ENCODE data around the gene ADAMTS2.

ADAMTS2 gene

DNA sequence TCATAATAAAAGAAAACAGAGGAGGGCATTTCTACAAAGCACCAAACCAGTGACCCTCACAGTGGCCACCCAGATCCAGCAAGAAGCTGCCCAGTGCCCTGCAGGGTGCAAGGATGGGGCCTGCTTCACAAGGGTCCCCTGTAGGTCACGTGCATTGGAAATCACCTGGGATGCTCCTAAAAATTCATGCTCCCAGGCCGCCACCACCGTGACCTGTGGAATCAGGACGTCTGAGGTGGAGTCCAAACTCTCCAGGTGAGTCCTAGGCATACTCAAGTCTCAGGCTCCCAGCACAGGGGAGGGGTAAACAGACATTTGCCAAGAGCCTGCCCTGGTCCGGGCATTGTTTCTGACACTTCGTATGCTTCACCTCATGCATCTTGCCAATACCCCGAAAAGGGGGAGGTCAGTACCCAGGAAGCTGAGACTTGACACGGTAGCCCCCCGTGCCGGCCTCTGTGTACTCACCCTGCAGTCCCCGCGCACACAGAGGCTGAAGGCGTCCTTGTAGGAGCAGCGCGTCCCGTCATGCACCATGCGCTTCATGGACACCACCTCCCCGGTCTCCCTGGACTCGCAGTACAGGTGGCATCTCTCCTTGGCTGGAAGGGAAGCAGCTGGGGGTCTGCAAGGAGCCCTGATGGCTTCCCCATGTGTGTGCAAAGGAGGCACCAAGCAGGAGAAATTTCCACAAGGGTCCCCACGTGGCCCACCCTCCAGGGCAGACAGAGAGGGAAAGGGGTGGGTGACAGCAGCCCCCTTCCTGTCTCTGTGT, 209.6 kb downstream of the ADAMTS2 start:
- TF ChIP-seq, protein P1, sequence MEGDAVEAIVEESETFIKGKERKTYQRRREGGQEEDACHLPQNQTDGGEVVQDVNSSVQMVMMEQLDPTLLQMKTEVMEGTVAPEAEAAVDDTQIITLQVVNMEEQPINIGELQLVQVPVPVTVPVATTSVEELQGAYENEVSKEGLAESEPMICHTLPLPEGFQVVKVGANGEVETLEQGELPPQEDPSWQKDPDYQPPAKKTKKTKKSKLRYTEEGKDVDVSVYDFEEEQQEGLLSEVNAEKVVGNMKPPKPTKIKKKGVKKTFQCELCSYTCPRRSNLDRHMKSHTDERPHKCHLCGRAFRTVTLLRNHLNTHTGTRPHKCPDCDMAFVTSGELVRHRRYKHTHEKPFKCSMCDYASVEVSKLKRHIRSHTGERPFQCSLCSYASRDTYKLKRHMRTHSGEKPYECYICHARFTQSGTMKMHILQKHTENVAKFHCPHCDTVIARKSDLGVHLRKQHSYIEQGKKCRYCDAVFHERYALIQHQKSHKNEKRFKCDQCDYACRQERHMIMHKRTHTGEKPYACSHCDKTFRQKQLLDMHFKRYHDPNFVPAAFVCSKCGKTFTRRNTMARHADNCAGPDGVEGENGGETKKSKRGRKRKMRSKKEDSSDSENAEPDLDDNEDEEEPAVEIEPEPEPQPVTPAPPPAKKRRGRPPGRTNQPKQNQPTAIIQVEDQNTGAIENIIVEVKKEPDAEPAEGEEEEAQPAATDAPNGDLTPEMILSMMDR (IDR thresholded peaks at IDR 0.05; ENCODE audit: low read depth, low read length), result no peak
- no peak for DNase-seq (ENCODE audit: extremely low read depth, low read depth)

DNA sequence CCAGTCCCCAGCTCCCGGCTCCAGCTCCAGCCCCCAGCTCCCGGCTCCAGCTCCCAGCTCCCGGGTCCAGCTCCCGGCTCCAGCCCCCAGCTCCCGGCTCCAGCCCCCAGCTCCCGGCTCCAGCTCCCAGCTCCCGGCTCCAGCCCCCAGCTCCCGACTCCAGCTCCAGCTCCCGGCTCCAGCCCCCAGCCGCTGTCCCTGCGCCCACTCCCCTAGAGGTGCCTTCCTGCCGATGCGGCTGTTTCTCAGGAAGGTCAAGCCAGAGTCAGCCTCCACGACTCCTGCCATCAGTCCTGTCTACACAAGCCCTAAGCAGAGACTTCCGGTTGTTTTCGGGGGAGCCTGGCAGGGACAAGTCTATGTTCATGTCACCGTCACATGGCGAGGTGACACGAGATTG, 210.3 kb downstream of the ADAMTS2 start:
- DNase-seq (ENCODE audit: extremely low read depth, low read depth), result no peak
- TF ChIP-seq, protein P1 (IDR thresholded peaks at IDR 0.05; ENCODE audit: low read depth, low read length), result no peak

DNA sequence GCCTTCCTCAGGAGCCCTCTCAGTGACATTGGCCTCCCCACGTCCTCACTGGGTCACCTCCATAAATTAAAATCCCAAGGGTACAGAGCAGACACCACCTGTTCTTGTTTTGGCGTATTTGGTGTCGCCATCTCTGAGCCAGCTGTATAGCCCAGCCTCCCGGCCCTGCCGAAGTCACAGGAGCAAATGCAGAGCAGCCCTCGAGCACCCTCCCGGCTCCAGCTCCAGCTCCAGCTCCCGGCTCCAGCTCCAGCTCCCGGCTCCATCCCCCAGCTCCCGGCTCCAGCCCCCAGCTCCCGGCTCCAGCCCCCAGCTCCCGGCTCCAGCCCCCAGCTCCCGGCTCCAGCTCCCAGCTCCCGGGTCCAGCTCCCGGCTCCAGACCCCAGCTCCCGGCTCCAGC, 210.8 kb downstream of the ADAMTS2 start:
- DNase-seq (ENCODE audit: extremely low read depth, low read depth), result no peak

DNA sequence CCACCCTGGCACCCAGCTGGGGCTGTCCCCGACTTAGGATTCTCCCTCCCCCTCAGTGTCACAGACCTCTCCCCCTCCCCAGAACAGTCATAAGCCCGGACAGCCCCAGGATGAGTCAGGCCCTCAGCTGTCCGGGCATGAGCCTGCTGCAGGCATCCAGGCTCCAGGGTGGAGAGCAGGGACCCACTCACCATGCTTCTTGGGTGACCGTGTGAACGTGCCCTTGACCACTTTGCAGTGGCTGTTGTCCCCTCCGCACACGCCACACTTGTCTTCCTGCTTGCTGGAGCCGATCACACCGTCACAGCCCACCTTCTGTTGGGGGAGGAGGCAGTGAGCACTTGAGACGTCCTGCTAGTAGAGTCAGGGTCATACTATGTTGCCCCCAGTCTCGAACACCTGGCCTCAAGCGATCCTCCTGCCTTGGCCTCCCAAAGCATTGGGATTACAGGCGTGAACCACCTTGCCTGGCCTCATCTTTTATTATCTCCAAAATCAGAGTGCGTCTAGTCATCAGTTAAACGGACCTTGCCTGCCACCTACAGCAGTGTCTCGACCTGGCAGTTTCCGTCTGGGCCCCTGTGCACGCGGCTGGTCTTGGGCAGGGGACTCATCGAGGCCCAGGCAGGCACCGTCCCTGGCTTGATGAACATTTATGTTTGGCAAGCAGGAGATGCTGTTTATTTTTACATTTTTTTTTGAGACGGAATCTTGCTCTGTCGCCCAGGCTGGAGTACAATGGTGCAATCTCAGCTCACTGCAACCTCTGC, 212.5 kb downstream of the ADAMTS2 start:
- DNase-seq (ENCODE audit: extremely low read depth, low read depth), result no peak

More for the DNA sequence above, 210.8 kb downstream of the ADAMTS2 start:
- TF ChIP-seq, protein P1 (IDR thresholded peaks at IDR 0.05; ENCODE audit: low read depth, low read length), result no peak

DNA sequence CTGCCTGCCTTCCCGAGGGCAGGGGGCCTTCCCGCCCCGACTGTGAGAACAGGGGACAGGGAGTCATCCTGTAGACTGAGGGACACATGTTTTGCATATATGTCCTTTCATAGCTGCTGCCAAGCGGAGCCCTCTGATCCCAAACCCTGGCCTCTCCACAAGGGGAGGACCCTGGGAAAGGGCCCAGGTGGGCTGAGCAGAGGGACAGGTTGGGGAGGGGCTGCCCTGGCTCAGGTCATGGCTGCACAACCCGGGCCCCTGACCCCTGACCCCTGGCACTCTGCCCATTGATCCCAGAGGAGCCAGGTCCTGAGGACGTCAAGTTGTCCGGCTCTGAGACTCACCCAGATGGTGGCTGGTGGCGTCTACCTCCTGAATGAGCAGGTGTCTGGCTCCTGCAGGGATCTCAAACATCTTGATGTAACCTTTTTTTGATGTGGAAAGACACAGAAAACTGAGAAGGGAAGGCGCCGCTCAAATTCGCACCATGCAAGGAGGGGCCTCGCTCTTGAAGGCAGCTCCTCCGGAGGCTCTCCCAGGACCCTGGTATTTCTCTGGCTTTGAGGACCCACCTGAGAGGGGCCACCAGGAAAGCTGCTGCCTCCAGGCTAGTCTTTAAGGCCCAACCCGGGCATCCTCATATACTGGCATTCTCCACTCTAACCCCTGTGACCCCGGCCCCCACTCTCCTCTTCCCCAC, 213.2 kb downstream of the ADAMTS2 start:
- TF ChIP-seq, protein P1 (IDR thresholded peaks at IDR 0.05; ENCODE audit: low read depth, low read length), result no peak
- DNase-seq (ENCODE audit: extremely low read depth, low read depth), result no peak

More for the DNA sequence above, 212.5 kb downstream of the ADAMTS2 start:
- TF ChIP-seq, protein P1 (IDR thresholded peaks at IDR 0.05; ENCODE audit: low read depth, low read length), result no peak

DNA sequence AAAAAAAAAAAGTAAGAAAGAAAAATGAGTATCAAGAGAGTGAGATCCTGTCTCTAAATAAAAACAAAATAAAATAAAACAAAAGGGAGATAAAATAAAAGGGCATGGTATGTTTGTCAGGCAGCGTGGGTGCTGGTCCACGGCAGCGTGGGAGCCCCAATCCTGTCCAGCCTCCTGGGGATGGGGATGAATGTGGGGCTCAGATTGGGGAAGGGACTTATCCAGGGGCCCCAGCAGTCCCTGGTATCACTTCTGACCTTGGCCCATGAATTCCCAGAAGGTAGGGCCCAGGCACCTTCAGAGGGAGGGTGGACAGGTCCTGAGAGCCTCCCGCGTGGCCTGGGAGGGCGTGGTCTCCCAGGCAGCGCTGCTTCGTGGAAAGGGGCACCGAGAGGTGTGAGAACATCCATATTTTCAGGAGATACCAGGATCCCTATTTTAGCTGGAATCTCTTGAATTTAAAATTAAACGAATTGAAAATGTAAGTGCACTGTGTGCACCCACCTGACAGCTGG, 213.9 kb downstream of the ADAMTS2 start:
- TF ChIP-seq, protein P1 (IDR thresholded peaks at IDR 0.05; ENCODE audit: low read depth, low read length), result no peak

More for the DNA sequence above, 213.9 kb downstream of the ADAMTS2 start:
- no peak for DNase-seq (ENCODE audit: extremely low read depth, low read depth)
